Activated CD8-positive, alpha-beta memory T cell treated with anti-CD3 and anti-CD28 coated beads, Interleukin-2, amount 50 U/mL, for 48 hours (primary cell): ENCODE data around the gene ZFP36.

ENCODE experiments used
- DNase-seq: peaks from one replicate; pipeline ENCODE4 v3.0.0-alpha.2; 2020

ZFP36 gene

DNA sequence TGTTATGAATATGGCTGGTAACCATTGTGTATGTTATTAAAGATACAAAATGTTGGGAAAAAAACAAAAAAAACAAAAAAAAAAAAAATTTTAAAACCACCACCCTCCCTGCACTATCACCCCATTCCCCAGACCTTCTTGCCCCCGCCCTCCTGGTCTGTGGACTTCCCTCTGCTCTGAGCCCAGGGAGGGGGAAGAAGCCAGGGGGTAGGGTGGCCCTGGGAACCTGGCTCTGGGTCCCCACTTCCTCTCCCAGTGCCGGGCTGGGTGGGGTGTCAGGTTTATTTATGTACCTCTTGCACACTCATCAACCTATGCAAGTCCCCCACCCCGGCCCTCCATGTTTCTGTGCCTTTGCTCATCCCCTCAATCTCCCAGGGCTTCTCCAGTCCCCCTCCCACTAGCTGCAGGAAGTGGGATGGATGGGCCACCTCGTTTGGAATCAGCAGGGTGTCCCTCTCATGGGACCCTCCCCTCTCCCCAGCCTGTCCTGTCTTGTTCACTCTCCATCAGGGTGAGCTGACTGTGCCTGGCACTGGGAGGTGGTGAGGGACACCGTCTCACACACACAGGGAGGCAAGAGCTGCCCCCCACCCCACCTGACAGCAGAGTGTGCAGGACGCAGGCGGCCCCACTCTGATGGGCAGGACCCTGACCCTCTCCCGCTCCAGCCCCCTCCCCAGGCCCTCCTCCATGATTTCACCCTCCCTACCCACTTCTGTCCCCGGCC is 21.6 kb upstream of the ZFP36 start:
- no peak for DNase-seq

DNA sequence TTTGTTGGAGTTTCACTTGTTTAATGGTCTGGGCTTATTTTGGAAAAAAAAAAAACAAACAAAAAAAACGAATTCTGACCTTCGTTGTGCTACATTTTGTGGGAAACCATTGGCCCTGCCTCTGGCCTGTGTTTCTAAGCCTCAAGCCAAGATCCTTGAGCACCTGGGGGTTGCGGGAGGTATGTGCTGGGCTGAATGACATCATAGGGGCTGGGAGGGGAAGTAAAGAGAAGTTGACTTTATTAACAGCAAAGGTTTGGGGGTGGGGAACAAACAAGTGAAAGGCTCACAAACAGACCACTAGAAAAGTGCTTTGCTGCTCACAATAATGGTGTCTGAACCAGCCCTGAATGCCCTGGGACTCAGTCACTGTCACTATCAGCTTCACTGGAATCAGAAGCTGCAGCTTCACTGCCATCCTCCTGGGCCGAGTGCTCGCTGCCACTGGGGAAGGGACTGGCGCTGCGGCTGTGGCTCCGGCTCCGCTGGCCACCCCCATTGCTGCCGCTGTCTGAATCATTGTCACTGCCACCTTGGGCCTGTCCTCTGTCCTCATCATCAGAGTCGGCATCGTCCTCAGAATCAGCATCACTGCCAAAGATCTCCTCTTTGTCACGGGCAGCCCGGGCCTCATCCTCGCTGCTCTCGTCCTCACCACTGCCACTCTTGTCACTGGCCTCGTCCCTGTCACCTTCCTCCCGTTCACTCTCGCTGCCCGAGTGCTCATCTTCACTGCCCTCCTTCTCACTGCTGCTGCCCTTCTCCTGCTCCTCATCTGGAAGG is 20.8 kb upstream of the ZFP36 start:
- DNase-seq: no peak

DNA sequence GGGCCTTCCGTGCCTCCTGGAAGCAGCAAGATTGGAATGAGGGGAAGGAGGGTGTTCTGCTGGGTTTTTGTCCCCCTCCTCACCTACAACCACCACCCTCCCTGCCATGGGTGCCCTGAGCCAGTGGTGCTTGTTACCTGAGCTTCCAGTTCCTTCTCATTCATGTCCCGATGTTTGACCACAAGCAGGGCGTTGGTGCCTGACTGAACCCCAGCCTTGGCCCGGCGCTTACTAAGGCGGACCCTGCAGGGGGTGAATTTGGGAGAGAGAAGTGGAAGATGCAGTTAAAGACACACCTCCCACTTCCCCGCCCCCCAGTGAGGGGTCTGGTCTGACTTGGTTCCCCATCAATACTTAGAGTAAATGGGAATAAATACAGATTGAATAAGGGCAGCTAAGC is 20.1 kb upstream of the ZFP36 start:
- DNase-seq: no peak

DNA sequence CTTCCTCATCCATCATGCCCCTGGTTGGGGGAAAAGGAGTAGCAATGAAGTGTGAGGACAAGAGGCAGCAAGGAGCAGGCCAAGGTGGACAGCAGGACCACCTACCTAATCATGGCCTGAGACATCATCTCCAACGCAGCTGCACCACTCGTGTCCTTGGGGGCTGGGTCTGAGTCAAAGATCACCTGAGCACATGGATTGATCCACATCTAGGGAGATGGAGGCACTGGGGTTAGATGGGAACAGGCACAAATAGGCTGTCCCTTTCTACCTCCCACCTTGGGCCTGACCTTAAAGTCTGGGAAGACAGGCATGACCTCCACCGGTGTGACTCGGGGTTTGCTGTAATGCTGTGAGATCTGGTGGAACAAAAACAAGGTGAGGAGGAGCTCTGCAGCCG is 18.0 kb upstream of the ZFP36 start:
- DNase-seq: no peak

DNA sequence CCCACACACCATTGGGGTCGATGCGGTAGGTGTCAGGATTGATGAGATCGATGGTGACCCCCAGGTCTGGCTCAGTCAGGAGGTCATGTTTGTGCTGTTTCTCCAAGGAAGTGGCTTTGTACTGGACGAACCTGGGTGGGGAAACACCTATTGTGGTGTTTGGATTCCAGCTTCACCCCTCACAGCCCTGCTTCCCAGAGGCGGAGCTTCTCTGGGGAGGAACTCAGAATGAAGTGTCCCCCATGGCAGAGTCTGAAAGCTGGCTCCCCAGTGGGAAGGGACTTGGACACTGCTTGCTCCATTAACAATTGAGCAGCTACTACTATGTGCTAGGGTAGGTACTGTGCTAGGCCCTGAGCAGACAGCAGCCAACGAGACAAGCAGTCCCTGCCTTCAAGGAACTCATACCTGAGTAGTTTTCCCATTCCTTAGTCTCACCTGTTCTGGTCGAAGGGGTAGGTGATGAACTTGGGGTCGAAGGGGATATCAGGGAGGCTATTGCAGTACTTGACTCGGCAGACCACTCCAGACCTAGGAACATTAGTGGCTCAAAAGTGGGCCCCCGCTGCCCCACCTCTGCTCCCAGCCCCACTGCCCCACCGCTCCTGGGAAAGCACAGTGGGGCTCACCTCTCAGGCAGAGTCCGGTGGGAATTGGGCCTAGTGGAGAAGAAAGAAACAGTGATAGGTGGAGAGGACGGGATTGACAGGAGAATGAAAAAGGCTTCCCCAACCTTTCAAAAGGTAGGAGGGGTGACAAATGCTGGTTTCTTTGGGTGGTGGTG is 16.8 kb upstream of the ZFP36 start:
- DNase-seq: no peak

DNA sequence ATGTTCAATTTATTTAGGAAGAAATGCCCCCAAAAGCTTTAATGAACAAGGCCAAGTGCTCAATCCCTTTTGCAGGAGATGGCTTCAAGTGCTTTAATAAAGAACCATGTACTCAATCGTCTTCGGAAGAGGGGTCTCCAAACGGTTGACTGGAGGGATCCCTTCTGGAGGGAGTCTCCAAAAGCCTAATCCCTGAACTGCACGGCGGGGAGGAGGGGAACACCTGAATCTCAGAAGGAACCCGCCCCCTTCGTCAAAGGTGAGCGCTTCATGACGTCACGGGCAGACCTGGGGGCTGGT is 16.2 kb upstream of the ZFP36 start:
- DNase-seq: no peak

DNA sequence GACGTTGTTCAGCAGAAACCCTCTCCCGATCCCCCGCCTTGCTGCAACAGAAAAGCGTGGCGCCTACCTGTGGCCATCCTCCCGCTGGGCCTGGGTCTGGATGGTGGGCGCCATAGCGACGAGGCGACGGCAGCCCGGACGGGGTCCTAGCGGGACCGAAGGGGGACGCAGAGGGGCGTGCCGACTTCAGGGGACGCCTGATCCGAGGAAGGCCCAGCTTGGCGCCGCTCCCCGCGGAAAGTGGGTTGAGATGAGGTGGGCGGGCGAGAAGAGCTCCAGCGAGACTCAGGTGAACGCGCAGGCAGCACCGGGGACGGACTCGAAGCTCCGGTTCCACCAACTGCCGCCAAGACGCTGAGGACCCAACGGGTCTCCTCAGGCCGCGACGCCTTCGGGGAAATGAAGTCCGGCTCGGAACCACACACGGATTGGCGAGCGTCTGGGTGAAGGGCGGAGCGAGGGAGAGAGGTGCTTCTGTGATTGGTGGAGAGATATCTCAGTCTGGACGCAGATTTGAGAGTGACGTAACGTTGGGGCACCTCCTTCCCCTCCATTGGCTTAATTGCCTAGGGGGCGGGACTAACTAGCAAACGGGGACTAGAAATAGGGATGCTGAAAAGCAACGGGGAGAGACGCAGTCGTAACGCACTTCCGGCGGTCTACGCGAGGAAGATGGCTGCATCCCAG is 15.8 kb upstream of the ZFP36 start, which contains the start of the genes MED29 and PAF1:
Gene MED29, plus strand, starts transcription at position 628 of the 687 bp plus-strand sequence. Its CDS starts 45 bp downstream, at position 673.
Gene PAF1, minus strand, starts transcription at position 356 of the 687 bp plus-strand sequence. Its CDS starts 242 bp downstream, at position 114.
- peak; percentile 92 for DNase-seq

DNA sequence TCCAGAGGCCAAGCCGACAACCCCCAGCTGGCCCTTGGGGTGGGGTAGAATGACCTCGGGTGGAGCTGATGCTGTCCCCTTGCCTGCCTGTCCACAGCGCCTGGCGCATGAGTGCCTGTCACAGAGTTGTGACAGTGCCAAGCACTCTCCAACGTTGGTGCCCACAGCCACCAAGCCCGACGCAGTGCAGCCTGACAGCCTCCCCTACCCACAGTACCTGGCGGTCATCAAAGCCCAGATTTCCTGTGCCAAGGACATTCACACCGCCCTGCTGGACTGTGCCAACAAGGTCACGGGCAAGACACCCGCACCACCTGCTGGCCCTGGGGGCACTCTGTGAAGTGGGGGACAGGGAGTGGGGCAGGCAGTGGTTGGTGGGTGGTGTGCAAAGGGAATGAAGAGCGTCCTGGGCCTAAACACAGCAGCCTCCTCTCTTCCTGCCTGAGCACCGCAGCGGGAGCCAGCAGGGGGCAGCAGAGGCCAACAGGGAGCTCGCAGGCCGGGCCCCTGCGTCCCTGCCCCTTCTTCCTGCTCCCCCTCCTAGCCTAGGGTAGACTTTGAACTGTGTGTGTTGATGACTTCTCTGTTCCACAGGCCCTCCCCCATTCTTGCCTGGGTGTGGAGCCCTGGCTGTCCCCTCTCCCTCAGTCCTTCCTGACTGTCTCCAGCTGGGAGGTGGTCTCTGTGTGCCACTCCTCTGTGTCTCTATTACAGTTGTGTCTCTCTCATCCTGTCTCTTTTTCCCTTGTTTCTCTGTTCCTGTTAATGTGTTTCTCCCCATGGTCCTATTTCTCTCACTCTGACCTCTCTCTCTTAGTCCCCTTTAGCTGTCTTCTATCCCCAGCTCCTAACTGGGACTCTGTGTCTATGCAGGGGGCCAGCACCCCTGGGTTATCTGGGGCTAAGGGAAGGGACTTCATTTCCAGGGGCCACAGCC is 9.0 kb upstream of the ZFP36 start:
- peak; percentile 99 for DNase-seq

DNA sequence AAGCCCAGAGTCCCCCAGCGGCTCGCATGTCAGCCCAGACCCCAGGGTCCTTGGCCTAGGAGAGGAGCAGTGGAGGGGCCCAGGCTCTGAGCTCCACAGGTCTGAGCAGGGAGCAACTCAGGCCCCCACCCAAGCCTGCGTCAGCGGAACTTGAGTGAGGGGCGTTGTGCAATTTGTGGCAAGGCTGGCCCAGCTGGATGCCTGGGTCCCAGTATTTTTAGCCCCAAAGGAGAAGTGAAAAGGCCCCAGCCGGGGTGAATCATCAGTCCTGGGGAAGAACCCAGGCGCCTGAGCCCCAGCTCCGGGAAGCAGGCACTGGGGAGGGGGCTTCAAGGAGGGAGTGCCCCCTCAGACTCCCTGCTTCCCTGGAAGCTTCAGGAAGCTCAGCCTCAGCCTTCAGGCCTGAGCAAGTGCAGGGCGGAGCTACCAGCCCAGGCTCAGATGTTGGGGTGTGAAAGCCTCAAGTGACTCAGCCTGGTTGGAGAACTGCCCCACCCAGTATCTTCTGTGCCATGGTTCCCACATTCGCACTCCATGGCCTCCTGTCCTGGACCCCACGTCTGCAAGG is 8.3 kb upstream of the ZFP36 start:
- DNase-seq: peak; percentile 77

DNA sequence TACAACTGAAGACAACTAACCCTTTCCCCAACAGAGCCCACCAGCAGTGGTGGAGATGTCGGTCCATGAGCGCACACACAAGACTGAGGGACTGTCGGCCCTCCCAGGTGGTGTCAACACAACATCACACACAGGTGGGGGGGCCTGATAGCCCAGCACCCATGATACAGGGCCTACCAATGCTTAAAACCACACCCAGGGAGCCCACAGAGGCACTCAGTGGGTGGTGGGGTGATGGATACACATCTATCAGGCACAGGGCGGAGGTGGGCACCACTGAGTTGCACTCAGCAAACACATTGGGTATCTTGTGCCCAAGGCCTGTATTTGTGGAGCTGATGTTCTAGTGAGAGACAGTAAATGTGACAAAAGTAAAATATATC is 7.0 kb upstream of the ZFP36 start:
- no peak for DNase-seq

DNA sequence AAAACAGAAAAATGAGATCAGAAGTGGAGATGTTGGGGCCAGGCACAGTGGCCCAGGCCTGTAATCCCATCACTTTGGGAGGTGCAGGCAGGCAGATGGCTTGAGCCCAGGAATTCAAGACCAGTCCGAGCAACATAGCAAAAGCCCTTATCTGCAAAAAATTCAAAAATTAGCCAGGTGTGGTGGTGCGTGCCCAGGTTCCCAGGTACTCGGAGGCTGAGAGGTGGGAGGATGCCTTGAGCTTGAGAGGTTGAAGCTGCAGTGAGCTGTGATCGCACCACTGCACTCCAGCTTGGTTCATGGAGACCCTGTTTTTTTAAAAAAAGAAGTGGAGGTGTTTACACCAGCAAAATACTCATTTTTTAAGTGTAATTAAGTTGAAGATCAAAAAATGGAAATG is 6.6 kb upstream of the ZFP36 start:
- no peak for DNase-seq

DNA sequence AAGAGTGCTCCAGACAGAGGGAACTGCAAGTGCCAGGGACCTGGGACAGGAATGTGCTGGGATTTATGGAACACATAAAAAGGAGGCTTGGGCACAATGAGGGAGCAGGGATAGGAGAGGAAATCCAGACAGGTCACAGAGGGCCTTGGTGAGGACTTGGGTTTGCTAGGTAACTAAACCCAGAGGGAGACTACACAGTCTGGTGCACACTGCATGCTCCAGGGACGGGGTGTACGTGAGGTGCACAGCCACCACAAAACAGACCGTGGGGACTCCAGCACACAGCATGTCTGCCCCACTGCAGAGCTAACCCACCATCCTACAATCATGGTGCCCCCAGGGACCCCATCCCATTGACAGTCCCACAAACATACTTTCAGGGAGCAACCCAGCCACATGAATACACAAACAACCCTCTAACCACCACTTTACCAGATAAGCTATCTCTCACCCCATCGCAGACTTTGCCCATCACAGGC is 5.5 kb upstream of the ZFP36 start:
- no peak for DNase-seq

DNA sequence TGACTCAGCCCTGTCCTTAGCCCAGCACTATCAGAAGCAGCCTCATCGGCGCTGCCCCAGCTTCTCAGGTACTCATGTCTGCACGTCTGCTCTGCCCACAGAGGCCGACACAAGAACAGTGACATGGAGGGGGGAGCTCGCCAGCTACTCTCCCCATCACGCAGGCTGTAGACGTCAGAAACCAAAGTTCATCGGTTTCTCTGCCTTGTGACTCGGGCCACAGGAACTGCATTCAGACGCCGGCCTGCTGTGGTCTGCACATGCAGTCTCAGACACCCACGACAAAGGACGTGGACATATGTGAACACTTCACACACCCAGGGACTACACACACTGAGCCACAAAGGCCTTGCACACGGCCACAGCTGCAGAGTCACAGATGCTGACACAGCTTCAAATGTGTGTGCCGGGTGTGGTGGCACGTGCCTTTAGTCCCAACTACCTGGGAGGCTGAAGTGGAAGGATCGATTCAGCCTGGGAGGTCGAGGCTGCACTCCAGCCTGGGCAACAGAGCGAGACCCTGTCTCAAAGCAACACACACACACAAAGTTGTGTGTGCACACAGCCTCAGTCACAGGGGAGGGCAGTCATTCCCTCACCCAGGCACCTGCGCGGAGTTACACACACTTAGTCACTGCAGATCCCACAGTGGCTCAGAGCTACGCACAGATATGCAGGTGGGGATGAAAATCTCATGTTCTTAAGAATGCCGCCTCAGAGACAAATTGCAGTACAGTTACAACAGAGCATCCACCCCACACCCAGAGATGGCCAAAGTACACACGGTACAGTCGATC is 4.9 kb upstream of the ZFP36 start:
- peak; percentile 89 for DNase-seq

DNA sequence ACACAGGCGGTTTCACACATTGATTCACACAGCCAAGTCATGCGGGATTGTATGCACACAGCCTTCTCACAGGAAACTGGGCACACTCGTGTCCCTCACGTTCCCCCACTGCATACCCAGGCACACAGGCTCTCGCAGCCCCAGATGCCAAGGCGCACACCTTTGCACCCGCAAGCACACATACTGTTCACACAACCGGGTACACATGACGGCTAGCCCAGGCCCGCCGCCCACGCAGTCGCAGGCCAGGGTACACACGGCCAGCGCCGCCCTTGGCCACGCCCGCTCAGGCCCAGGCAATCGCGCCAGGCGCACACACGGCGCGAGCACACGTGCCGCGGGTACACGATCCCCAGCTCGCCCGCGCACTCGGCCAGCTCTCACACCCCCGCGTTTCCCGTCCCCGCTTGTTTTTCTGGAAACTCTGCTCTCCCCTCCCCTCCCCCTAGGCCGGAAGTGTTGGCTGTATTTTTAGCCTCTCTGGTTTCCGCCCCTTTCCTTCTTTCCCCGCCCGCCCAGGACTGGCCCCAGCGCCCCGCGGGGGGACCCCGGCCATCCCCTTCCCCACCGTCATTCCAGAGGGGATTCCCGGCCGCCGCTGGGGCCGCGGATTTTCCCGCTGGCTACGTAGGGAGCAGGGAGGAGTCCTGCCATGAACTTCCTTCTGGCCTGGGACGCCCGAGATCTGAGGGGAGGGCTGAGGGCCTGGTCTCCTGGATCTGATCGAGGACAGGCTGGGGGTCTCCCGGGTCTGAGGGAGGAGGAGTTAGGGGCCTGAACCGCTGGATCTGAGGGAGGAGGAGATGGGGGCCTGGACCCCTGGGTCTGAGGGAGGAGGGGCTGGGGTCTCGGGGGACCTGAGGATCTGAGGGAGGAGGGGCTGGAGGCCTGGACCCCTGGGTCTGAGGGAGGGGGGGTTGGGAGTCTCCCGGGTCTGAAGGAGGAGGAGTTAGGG is 4.0 kb upstream of the ZFP36 start:
- DNase-seq: peak; percentile 88

DNA sequence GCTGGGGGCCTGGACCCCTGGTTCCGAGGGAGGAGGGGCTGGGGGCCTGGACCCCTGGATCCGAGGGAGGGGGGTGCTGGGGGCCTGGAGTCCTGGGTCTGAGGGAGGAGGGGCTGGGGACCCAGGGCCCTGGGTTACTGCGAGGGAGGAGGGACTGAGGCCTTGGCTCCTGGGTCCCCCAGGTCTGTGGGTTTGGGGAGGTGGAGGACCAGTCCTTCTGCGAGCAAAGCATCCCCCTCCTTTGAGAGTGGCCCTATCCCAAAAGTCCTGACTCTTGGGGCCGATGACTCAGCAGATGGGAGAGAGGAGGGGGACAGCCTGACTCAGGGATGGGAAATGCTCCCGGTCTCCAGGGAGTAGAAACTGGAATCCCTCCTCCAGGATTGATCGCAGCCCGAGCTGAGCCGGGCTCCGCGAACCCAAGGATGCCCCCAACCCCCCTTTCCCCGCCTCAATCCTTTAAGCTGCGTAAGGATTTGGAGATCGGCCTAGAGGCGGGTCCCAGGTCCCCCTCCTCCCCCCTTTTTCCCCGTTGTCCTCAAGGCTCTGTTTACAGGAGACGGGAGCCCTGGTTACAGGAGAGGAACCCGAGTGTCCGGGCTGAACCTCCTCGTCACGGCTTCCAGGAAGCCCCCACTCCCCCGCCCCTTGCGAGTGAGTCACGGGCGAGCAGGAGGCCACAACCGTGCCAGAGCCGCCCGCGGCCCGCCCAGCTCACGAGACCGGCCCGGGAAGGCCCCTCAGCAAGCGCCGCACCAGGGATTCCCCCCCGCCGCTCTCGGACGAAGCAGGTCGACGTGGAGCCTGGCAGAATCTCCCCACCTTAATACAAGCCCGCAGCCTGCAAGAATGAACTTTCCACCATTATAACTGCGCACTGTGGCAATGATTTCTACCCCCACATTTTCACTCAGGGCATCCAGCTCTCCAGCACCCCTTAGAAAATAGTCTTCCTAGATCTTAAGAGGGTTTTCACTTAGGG is 3.0 kb upstream of the ZFP36 start:
- DNase-seq: peak; percentile 96

DNA sequence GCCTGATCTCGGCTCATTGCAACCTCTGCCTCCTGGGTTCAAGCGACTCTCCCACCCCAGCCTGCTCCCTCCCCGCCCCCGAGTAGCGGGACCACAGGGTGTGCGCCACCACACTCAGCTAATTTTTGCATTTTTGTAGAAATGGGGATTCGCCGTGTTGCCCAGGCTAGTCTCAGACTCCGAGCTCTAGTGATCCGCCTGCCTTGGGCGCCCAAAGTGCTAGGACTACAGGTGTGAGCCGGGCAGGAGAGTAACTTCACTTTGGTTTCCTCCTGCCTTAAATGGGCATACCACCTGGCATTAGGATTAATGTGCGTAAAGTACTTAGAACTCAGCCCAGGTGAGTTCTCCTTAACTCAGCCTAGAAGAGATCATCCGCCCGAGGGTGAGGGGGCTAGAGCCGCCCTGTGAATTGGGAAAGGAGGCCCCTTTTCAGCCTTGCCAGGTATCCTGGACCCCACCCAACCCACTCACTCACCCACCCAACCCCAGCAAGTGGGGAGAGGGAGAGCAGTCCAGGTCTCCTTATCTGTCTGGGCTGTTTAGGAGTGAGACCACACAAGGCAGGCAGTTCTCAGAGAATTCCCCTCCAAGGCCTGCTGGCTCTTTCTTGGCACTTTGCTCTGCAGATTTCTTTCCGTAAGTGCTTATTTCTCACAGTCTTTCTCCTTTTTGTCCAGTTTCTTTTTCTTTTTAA is 1.2 kb upstream of the ZFP36 start:
- peak; percentile 57 for DNase-seq

DNA sequence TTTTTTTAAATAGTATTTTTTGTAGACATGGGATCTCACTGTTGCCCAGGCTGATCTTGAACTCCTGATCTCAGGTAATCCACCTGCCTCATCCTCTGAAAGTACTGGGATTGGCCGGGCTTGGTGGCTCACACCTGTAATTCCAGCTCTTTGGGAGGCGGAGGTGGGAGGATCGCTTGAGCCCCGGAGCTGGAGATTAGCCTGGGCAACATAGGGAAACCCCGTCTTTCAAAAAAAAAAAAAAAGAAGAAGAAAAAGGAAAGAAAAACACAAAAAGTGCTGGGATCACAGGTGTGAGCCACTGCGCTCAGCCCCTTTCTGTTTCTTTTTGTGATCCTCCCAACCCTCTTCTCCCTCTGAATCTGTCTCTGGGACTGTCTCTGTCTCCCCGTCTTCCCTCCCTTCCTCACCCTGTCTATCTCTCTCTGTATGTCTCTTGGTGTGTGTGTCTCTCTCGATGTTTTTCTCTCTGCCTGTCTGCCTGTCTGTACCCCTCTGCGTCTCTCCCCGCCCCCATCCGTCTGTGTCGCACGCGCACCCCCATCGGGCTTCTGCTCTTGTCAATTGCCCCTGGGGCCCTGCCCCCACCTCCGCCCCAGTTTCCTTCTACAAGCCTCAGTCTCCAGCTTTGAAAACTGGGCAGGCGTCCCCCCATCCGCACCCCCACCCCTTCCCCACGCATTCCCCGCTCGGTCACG is 540 bp upstream of the ZFP36 start:
- no peak for DNase-seq
